HL-60 (cell line): Measurements from ENCODE around the gene ALKBH6.

Experiments
- DNase-seq, 2 experiments: peaks; one replicate each; pipeline ENCODE4 v3.0.0-alpha.2; 2010 to 2020; ENCODE audit warnings: low read depth in 1 of 2, low spot score in 1 of 2
- H3K27ac ChIP-seq: fragments of 250-450 bp; sonication (Bioruptor Pico); replicated peaks from 2 replicates; pipeline ENCODE4 v1.5.1; 2020; ENCODE audit warnings: mild to moderate bottlenecking, moderate library complexity
- H3K27me3 ChIP-seq: fragments of 250-450 bp; sonication (Bioruptor Pico); 2 replicates; pipeline ENCODE4 v1.5.1; 2021; ENCODE audit warnings: mild to moderate bottlenecking, moderate library complexity; ENCODE audit not compliant: insufficient read depth, poor library complexity, severe bottlenecking
- H3K4me3 ChIP-seq: replicated peaks from 2 replicates; pipeline ENCODE4 v1.5.1; 2011; ENCODE audit warnings: mild to moderate bottlenecking, control low read depth, low read length; ENCODE audit not compliant: insufficient read depth
- CTCF ChIP-seq: IDR thresholded peaks from one replicate; pipeline ENCODE4 v1.5.1; 2011; ENCODE audit warnings: low read length, control low read depth, inconsistent platforms; ENCODE audit not compliant: insufficient read depth
- GABPA ChIP-seq: IDR thresholded peaks from 2 replicates; pipeline ENCODE4 v1.6.1; 2012; ENCODE audit warnings: low read depth
- REST ChIP-seq: IDR thresholded peaks from 2 replicates; pipeline ENCODE4 v1.6.1; 2012; ENCODE audit warnings: low read depth; ENCODE audit not compliant: insufficient replicate concordance
- SPI1 ChIP-seq: IDR thresholded peaks from 2 replicates; pipeline ENCODE4 v1.6.1; 2012; ENCODE audit warnings: low read depth, mild to moderate bottlenecking, borderline replicate concordance

The ALKBH6 gene

GRCh38 chr19:35977446-35978222 lies 36.4 kb downstream of the ALKBH6 start:
- DNase-seq, result peak in 1 of 2 experiments; percentile 36
- TF ChIP-seq CTCF, result no peak
- TF ChIP-seq SPI1, result no peak
- no peak for TF ChIP-seq GABPA
- no peak for TF ChIP-seq REST
- Histone ChIP-seq H3K27me3 (no peaks in the 10 kb centered on the region), H3K4me3 (no peak overlapping the region), H3K27ac (no peak overlapping the region)

GRCh38 chr19:35975608-35976214 lies 38.3 kb downstream of the ALKBH6 start:
- DNase-seq, result no peak
- no peaks in the 10 kb centered on the region for H3K27me3 ChIP-seq
- no peak overlapping the region for H3K27ac ChIP-seq
- TF ChIP-seq SPI1 (no peak), REST (peak; percentile 99)
- no peak overlapping the region for H3K4me3 ChIP-seq

GRCh38 chr19:35973487-35973886 lies 40.5 kb downstream of the ALKBH6 start:
- Histone ChIP-seq H3K27me3 (no peaks in the 10 kb centered on the region), H3K4me3 (no peak overlapping the region), H3K27ac (no peak overlapping the region)
- no peak for DNase-seq
- TF ChIP-seq GABPA, result no peak
- TF ChIP-seq CTCF, result no peak
- TF ChIP-seq REST, result peak; percentile 78
